Brain microvascular endothelial cell (primary cell): ENCODE data around the gene FAM171A2.

Source experiments
- DNase-seq: peaks from one replicate; pipeline ENCODE4 v3.0.0-alpha.2; 2020
- H3K27ac ChIP-seq: fragments of 250-450 bp; sonication (Bioruptor Pico); 2 replicates; pipeline ENCODE4 v1.5.1; 2020; ENCODE audit warnings: mild to moderate bottlenecking, moderate library complexity
- H3K27me3 ChIP-seq: fragments of 250-450 bp; sonication (Bioruptor Pico); replicated peaks from 2 replicates; pipeline ENCODE4 v1.5.1; 2020; ENCODE audit warnings: mild to moderate bottlenecking
- H3K36me3 ChIP-seq: fragments of 250-450 bp; sonication (Bioruptor Pico); replicated peaks from 2 replicates; pipeline ENCODE4 v1.5.1; 2020; ENCODE audit warnings: mild to moderate bottlenecking
- H3K4me3 ChIP-seq: 2 replicates; pipeline ENCODE4 v1.5.1; 2011; ENCODE audit warnings: low read depth, mild to moderate bottlenecking, control low read depth, low read length, moderate library complexity
- CTCF ChIP-seq: IDR thresholded peaks from 2 replicates; pipeline ENCODE4 v1.5.1; 2011; ENCODE audit warnings: low read depth, mild to moderate bottlenecking, moderate library complexity, low read length, control low read depth, inconsistent platforms; ENCODE audit errors: missing control alignments
- in situ Hi-C: cut with HindIII; loops from 2 replicates; pipeline ENCODE4 v1.10.0; 2017; ENCODE audit warnings: low sequenced_read_pairs, low pct_ligation_motif_present

Gene FAM171A2

GRCh38 chr17:44326861-44327444 lies 36.7 kb downstream of the FAM171A2 start:
- in situ Hi-C loops = loop anchor here (10.0 kb wide), 1 partner anchor 122 kb away; no protein-coding TSS in a partner anchor
- H3K4me3 ChIP-seq = no peak overlapping the region
- no peaks in the 10 kb centered on the region for H3K27me3 ChIP-seq
- no peak for TF ChIP-seq CTCF
- H3K36me3 ChIP-seq = peaks cover 4% of the 10 kb centered on the region
- no peak overlapping the region for H3K27ac ChIP-seq
- DNase-seq = peak; percentile 96

GRCh38 chr17:44324571-44325275 lies 38.9 kb downstream of the FAM171A2 start, which contains the start of gene SLC25A39:
Gene SLC25A39 (minus strand): TSS chr17:44324823. CDS start chr17:44323562, 1,261 bp downstream.
- Histone ChIP-seq H3K27me3 (no peaks in the 10 kb centered on the region), H3K27ac (peak within 1 kb of the TSS; percentile 36), H3K4me3 (peak within 1 kb of the TSS; percentile 76), H3K36me3 (peaks cover 17% of the 10 kb centered on the region)
- TF ChIP-seq CTCF = no peak
- DNase-seq = peak; percentile 82
- in situ Hi-C loops = loop anchor here (10.0 kb wide), 1 partner anchor 120 kb away; no protein-coding TSS in a partner anchor

- DNase-seq = no peak
- in situ Hi-C loops = loop anchor here (10.0 kb wide), 1 partner anchor 119 kb away; no protein-coding TSS in a partner anchor
- Histone ChIP-seq H3K27ac (peak overlapping the region; percentile 26), H3K27me3 (no peaks in the 10 kb centered on the region), H3K36me3 (peaks cover 20% of the 10 kb centered on the region), H3K4me3 (peak overlapping the region; percentile 76)
- no peak for TF ChIP-seq CTCF
Measured at GRCh38 chr17:44324092-44324570, 39.5 kb downstream of the FAM171A2 start.

- Histone ChIP-seq H3K27me3 (no peaks in the 10 kb centered on the region), H3K27ac (no peak overlapping the region), H3K36me3 (peaks cover 20% of the 10 kb centered on the region), H3K4me3 (peak overlapping the region; percentile 76)
- TF ChIP-seq CTCF = no peak
- DNase-seq = no peak
- in situ Hi-C loops = loop anchor here (10.0 kb wide), 1 partner anchor 119 kb away; no protein-coding TSS in a partner anchor
Measured at GRCh38 chr17:44323359-44324091, 40.1 kb downstream of the FAM171A2 start.

- Histone ChIP-seq H3K27me3 (no peaks in the 10 kb centered on the region), H3K4me3 (no peak overlapping the region), H3K36me3 (peaks cover 20% of the 10 kb centered on the region), H3K27ac (no peak overlapping the region)
- in situ Hi-C loops = loop anchor here (10.0 kb wide), 1 partner anchor 118 kb away; no protein-coding TSS in a partner anchor
- no peak for DNase-seq
- TF ChIP-seq CTCF = no peak
Measured at GRCh38 chr17:44322236-44322895, 41.3 kb downstream of the FAM171A2 start.
